GM12872 (cell line): ENCODE data around the gene GNRHR.

ENCODE experiments used
- TF ChIP-seq, protein P1 (sequence below): IDR thresholded peaks from 3 replicates; pipeline ENCODE4 v1.5.1; 2011; ENCODE audit warnings: low read depth, mild to moderate bottlenecking, low read length, moderate library complexity; ENCODE audit not compliant: insufficient read depth

GNRHR gene

DNA sequence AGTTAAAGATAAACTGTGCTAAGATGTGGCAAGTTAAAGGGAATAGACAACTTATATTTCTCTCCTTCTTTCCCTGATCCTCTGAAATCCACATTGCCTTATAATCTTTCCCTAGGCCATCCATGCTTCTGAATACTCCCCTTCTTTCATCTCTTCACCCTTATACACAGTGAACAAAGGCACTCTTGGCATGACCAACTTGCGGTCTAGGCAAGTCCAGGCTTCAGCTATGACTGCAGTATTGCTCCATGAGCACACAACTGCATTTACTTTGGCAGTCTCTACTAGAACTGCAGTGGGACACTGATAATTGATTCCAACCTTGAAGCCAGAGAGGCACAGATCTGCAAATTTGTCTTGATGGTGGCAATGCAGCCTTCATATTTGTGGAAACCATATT, 29.1 kb downstream of the GNRHR start:
- TF ChIP-seq, protein P1, sequence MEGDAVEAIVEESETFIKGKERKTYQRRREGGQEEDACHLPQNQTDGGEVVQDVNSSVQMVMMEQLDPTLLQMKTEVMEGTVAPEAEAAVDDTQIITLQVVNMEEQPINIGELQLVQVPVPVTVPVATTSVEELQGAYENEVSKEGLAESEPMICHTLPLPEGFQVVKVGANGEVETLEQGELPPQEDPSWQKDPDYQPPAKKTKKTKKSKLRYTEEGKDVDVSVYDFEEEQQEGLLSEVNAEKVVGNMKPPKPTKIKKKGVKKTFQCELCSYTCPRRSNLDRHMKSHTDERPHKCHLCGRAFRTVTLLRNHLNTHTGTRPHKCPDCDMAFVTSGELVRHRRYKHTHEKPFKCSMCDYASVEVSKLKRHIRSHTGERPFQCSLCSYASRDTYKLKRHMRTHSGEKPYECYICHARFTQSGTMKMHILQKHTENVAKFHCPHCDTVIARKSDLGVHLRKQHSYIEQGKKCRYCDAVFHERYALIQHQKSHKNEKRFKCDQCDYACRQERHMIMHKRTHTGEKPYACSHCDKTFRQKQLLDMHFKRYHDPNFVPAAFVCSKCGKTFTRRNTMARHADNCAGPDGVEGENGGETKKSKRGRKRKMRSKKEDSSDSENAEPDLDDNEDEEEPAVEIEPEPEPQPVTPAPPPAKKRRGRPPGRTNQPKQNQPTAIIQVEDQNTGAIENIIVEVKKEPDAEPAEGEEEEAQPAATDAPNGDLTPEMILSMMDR = no peak

DNA sequence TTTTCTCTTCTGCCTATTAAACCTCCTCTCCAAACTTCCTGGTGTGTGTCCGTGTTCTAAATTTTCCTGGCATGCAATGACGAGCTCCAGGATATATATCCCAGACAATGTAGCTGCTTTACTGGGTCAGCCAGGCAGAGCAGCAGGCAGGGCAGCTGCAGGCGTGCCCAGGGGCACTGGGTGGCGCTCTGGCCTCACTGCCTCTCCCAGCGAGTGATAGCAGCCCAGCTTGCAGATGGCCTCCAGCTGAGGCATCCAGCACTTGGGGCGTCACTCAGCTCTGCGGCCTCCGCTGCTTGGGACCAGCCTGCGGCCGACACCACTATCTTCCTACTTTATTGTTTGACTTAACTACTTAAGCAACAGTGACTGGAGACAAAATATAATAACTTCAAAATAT, 30.2 kb downstream of the GNRHR start:
- TF ChIP-seq, protein P1 = peak; percentile 6; the same call in 1 of the 3 replicates

DNA sequence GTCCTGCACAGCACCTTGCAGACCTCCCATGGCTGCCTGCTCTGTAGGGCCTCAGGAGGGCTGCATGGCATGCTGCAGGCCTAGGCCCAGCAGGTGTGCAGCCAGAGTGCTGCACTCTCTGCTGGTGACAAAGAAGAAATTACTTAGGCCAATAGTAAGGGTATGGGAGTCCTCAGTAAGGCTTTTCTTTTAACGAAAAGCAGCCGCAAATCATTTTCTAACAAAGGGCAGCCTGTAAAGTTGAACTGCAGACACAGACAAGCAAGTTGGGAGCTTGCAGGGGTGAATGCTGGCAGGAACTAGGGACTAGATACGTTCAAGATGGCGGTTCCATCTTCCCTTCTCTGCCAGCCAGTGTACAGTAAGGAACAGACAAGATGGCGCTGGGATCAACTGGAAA, 30.8 kb downstream of the GNRHR start:
- TF ChIP-seq, protein P1 = no peak

DNA sequence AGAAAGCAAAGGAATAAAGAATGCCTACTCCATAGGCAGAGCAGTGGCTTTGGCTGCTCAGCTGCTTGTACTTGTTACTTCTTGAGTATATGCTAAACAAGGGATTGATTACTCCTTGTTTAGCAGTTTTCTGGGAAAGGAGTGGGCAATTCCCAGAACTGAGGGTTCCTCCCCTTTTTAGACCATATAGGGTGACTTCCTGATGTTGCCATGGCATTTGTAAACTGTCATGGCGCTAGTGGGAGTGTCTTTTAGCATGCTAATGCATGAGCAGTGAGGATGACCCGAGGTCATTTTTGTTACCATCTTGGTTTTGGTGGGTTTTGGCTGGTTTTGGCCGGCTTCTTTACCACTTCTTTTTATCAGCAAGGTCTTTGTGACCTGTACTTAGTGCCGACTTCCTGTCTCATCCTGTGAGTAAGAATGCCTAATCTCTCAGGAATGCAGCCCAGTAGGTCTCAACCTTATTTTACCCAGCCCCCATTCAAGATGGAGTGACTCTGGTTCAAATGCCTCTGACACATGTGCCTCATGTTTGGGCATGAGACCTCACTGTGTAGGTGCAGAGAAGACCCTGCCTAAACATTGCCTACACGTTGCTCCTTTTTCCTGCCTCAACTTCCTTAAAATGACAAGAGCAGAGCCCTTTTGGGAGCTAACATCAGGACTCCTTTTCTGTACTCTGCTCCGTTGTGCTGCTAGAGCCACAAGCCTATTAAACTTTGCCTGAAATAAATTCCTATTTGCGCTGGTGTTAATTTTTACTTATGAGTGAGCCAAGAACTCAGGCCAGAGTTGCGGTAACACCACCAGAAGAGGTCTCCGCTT, 32.2 kb downstream of the GNRHR start:
- TF ChIP-seq, protein P1 = no peak

DNA sequence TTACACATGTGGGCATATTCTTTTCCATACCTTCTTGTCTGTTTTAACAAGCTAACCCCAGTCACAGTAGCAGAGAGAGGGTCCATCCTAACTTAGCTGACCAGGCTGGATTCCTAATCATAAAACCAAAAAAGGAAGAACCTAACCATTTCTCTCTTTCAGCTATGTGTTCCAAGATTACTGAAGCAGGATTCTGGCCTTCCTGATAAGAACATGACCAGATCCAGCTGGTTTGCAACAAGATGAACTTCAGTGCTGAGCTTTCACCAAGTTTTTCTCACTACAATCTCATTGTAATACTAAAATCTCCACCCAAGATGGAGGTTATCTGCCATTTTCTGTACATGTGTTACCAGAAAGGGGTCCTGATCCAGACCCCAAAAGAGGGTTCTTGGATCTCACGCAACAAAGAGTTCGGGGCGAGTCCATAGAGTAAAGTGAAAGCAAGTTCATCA, 32.8 kb downstream of the GNRHR start:
- TF ChIP-seq, protein P1 = no peak

DNA sequence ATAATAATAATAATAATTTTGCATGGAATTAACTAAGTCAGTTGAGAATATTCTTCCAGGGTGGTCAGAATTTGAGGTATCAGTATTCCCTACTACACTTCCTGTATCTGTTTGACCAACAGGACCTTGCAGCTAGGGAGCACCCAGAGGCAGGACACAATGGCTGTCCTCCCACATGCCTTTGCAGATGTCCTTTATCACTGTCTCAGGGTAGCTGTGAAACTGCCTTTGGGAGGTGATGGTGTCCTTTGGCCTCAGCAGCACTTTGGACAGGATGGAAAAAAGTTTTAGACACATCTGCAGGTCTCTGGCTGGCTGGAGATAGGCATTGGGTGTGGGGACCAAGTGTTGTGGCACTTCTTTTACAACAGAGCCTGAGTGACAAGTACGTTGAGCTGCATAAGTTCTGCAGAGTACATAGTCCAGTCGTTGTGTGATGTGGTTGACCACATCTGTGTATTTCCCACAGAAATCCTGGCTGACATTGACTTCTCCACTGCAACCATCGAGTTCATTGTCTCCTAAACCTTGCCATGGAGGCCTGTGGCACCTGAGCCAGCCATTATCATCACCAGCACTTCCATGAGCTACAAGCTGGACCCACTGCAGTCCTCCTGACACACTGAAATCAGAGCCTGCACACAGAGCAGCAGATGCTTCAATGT, 34.1 kb downstream of the GNRHR start:
- TF ChIP-seq, protein P1 = no peak

DNA sequence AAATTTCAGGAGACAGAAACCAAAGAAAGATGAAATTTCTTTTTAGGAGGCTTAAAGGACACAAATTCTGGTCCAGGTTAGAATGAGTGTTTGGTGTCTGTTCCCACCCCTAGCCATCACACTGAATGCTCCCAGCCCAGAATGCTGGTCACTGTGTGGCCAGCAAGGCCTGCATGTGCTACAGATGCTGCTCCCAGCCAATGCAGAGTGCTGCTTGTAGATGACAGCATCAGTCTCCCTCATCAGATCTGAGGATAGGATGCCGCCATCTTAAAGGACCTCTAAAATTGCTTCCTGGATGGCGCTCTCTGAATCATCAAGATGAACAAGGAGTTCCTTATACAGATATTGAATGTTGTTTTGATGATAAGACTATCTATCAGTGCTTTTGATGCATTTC, 35.3 kb downstream of the GNRHR start:
- TF ChIP-seq, protein P1 = no peak
